Type B pancreatic cell (in vitro differentiated cells): ENCODE data around the gene RACGAP1. TPM values are rescaled to one million over a fixed set of nuclear protein-coding genes. Genes with fewer than 3 reads are reported as not detected.
A peak's percentile ranks its signal among the peaks of the same experiment; 100 is the strongest.

Experiments
- DNase-seq: peaks from one replicate; pipeline ENCODE4 v3.0.0; 2021; ENCODE audit warnings: mixed read lengths; ENCODE audit not compliant: unreplicated experiment; ENCODE audit errors: extremely low spot score
- H3K27ac Mint-ChIP-seq: 2 replicates; pipeline ENCODE4 v1.8.0; 2021; ENCODE audit warnings: mild to moderate bottlenecking, mixed read lengths
- H3K27me3 Mint-ChIP-seq: 2 replicates; pipeline ENCODE4 v1.8.0; 2021; ENCODE audit warnings: mixed read lengths
- H3K36me3 Mint-ChIP-seq: 2 replicates; pipeline ENCODE4 v1.8.0; 2021; ENCODE audit warnings: mixed read lengths
- H3K4me1 Mint-ChIP-seq: one replicate; pipeline ENCODE4 v1.8.0; 2021; ENCODE audit warnings: mixed read lengths; ENCODE audit not compliant: unreplicated experiment
- H3K4me3 Mint-ChIP-seq: 2 replicates; pipeline ENCODE4 v1.8.0; 2021; ENCODE audit warnings: mild to moderate bottlenecking, mixed read lengths
- H3K9me3 Mint-ChIP-seq: 2 replicates; pipeline ENCODE4 v1.8.0; 2021; ENCODE audit warnings: mixed read lengths
- total RNA-seq: library from RNA; stranded (reverse); gene quantifications from 2 replicates; pipeline ENCODE4 v1.2.1, GENCODE V29; 2021; ENCODE audit warnings: low replicate concordance
- TF ChIP-seq, protein P1 (sequence below): fragments of 200-600 bp; sonication (generic); conservative IDR thresholded peaks from 2 replicates; pipeline ENCODE4 v1.5.0; 2021; ENCODE audit warnings: antibody characterized with exemption, mild to moderate bottlenecking

The RACGAP1 gene
- total RNA-seq, 1 donor from 2014 or later: 70.6 TPM

DNA sequence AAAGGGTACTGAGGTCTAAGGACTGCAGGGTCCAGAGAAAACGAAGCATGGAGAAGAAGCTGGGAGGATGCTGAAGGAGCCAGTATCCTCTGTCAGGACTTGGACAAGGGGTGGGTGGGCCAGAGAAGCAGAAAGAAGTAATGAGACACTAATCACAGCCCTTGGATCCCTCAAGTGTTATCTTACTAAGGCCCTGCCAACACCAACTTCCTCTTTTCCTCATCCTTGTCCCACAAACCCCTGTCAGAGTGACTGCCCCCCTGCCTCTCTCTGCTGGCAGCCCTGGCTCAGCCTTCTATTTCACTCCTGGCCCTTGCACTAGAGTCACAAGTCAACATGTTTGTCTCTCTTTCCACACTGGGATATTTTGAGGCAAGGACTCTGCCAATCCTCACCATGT lies 28.3 kb upstream of the RACGAP1 start:
- Mint-ChIP-seq H3K9me3 (no peaks in the 10 kb centered on the region), H3K27ac (no peak overlapping the region), H3K4me3 (peak overlapping the region; percentile 1), H3K36me3 (no peaks in the 10 kb centered on the region), H3K27me3 (peaks cover 64% of the 10 kb centered on the region), H3K4me1 (peaks cover 27% of the 10 kb centered on the region)
- TF ChIP-seq, protein P1, sequence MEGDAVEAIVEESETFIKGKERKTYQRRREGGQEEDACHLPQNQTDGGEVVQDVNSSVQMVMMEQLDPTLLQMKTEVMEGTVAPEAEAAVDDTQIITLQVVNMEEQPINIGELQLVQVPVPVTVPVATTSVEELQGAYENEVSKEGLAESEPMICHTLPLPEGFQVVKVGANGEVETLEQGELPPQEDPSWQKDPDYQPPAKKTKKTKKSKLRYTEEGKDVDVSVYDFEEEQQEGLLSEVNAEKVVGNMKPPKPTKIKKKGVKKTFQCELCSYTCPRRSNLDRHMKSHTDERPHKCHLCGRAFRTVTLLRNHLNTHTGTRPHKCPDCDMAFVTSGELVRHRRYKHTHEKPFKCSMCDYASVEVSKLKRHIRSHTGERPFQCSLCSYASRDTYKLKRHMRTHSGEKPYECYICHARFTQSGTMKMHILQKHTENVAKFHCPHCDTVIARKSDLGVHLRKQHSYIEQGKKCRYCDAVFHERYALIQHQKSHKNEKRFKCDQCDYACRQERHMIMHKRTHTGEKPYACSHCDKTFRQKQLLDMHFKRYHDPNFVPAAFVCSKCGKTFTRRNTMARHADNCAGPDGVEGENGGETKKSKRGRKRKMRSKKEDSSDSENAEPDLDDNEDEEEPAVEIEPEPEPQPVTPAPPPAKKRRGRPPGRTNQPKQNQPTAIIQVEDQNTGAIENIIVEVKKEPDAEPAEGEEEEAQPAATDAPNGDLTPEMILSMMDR: no peak
- DNase-seq: no peak

DNA sequence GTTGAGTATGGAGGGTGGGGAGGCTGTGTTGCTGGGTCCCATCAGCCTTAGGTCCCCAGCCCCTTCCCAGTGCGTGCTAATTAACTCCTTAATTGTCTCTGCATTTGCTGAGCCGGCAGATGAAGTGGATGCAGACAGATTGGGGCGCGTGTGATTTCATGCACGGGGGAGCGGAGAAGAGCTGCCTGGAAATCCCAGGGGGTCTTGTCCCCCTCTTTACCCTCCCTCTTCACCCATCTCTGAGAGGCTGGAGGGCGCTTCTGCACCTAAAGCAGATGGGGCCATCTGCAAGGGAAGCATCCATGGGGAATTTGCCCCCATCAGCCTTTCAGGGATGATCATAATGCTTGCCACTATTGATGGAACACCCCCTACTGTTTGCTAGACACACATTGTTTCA lies 27.7 kb upstream of the RACGAP1 start:
- no peak overlapping the region for H3K27ac Mint-ChIP-seq
- H3K36me3 Mint-ChIP-seq: no peaks in the 10 kb centered on the region
- H3K4me3 Mint-ChIP-seq: no peak overlapping the region

GRCh38 chr12:50052544-50052943 lies 27.2 kb upstream of the RACGAP1 start:
- Mint-ChIP-seq H3K27me3 (peaks cover 65% of the 10 kb centered on the region), H3K4me3 (no peak overlapping the region), H3K27ac (no peak overlapping the region), H3K4me1 (peaks cover 27% of the 10 kb centered on the region), H3K36me3 (no peaks in the 10 kb centered on the region), H3K9me3 (no peaks in the 10 kb centered on the region)
- TF ChIP-seq, protein P1: no peak
- DNase-seq: no peak

More for the DNA sequence above, 27.7 kb upstream of the RACGAP1 start:
- Mint-ChIP-seq H3K9me3 (no peaks in the 10 kb centered on the region), H3K27me3 (peaks cover 64% of the 10 kb centered on the region), H3K4me1 (peaks cover 27% of the 10 kb centered on the region)
- TF ChIP-seq, protein P1: no peak
- peak; percentile 56 for DNase-seq

DNA sequence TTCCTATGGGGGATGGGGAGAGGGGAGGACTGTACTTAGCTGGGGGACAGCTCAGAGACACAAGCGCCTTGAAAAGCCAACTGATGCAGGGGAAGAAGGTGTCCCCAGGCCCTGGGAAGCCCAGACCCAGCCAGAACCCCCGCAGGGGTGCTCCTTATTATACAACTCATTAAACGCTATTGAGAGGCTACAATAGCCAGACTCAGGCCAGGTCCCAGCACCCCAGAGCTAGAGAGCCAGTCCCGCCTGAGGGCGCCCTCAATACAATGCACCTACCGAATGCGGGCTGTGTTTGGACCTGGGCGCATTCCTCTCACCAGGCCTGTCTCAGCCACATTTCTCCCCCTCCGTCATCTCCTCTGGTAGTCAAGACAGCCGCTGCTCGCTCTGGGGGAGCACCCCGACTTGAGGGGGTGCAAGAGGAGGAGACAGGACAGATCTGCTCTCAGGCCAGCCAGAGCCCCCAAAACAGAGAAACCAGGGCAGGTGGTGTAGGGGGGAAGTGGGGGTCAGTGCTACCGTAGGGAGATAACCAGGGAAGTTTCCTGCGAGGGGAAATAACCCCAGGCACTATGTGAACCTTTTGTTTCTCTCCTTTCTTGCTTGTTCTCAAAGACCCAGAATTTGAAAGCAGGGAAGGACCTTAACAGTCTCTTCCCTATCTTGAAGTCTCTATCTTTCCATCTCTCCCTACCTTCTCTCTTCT lies 26.0 kb upstream of the RACGAP1 start:
- Mint-ChIP-seq H3K36me3 (no peaks in the 10 kb centered on the region), H3K27me3 (peaks cover 62% of the 10 kb centered on the region), H3K9me3 (no peaks in the 10 kb centered on the region), H3K4me3 (peak overlapping the region; percentile 20), H3K27ac (peak overlapping the region; percentile 2), H3K4me1 (peaks cover 17% of the 10 kb centered on the region)
- no peak for DNase-seq
- TF ChIP-seq, protein P1: no peak

- H3K27me3 Mint-ChIP-seq: peaks cover 55% of the 10 kb centered on the region
- no peaks in the 10 kb centered on the region for H3K36me3 Mint-ChIP-seq
- no peak overlapping the region for H3K27ac Mint-ChIP-seq
- no peak for DNase-seq
- H3K4me1 Mint-ChIP-seq: peaks cover 10% of the 10 kb centered on the region
- TF ChIP-seq, protein P1: no peak
- no peaks in the 10 kb centered on the region for H3K9me3 Mint-ChIP-seq
- H3K4me3 Mint-ChIP-seq: peak overlapping the region; percentile 80
Measured at GRCh38 chr12:50050410-50051098, 25.3 kb upstream of the RACGAP1 start.
